Fibroblast of peridontal ligament (primary cell): Measurements from ENCODE around the gene ASB2.

Source experiments
- DNase-seq: peaks from one replicate; pipeline ENCODE4 v3.0.0-alpha.2; 2010; ENCODE audit errors: extremely low read depth

Gene ASB2

GRCh38 chr14:94000267-94000666, 23.9 kb upstream of the ASB2 start:
- DNase-seq: no peak

DNA sequence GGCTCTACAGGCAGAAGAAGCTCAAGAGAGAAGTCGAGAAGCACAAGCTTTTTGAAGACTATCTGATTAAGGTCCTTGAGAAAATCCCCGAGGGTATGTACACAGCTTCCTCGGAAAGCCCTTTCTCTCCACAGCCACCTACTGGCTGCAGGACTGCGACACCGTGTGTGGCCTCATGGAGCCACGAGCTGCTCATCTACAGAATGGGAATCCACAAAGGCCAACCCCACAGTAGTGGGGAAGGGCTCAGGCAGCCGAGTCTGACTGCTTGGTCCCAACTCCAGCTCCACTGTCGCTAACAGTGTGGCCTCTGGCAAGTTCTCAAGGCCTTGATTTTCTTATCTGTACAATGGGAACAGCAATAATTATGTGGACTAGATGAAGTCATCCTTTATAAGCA, 23.2 kb upstream of the ASB2 start:
- no peak for DNase-seq

- DNase-seq: no peak
Observed at GRCh38 chr14:93998871-93999403, 22.6 kb upstream of the ASB2 start.

DNA sequence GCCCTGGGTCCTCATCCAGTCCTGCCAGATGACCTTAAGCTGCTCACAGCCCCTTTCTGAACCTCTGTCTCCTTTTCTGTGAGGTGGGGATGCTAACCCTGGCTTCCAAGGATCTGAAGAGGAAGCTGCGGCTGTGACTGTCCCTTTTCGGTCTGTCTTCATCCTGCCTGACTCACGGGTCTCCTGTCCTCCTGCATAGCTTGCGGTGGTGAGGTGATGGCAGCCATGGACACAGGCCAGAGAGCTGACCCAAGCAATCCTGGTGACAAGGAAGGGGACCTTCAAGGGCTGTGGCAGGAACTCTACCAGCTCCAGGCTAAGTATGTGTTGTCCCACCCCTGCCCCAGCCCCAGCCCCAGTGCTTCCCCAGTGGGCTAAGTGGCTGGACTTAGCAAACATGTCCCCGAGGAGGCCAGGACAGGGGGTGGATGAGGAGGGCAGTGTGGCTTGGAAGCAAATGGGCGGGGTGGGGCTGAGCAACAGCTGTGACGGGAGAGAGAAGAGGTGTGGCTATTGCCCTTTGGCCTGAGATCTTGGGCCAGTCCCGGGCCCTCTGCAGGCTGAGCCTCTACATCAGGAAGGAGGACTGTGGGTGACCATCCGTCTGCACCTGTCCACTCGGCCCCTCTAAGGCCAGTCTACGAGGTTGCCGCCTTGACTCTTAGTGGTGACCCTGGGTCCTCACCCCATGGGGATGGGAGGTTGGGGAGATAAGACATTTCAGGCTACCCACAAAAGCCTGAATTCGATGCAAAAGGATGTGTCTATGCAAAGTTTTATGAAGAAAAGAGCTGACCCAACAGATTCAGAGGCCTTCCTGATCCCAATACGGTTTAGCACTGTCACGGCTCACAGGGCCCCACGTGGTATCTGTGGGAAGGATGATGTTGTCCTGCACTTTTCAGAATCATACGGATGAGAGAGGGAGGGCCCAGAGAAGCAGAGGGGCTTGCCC, 21.8 kb upstream of the ASB2 start:
- DNase-seq: no peak

DNA sequence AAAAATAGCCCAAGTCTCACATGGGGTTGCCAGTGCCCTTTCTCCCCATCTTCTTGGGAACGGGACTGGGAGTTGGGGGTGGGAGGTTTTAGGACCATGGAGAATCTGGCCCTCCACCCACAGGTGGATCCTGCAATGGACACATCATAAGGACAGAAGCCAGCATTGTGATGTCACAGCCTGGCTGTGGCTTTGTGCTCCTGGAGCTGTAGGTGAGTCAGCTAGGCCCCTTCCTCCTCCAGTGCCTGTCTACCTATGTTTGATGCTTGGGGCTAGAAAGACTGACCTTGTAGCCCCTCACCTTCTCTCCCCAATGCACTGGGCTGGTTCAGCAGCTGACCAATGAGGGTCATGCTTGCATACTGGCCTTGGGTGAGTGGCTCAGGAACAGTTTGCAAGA, 20.7 kb upstream of the ASB2 start, which contains the start of gene CCDC197:
CCDC197 (plus strand) TSS at position 220 of the 400 bp plus-strand sequence. CDS start 831 bp downstream, outside the sequence.
- no peak for DNase-seq

DNA sequence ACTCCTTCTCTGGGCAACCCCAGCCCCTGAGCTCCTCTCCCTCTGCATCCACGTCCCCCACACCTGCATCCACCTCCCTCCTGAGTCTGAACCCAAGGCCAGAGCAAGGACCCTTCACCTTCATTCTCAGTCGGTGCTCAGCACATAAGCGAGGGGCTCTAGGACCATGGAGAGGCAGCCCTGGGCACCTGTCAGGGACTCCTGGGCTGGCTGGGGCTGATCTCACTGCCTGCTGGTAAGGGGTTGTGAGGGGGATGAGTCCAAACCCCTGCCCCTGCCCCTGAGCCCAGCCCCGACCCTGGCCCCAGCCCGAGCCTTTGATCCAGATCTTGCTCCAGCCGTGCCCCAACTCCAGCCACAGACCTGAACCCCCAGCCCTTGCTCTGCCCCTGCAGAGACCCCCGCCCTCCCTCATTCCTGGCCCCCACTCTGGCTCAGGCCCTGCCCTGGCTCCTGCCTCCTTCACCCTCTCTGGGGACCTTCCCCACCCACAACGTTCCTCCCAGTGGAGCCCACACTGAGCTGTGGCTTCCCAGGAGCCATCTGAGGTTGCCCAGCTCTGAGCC, 19.8 kb upstream of the ASB2 start:
- no peak for DNase-seq

DNA sequence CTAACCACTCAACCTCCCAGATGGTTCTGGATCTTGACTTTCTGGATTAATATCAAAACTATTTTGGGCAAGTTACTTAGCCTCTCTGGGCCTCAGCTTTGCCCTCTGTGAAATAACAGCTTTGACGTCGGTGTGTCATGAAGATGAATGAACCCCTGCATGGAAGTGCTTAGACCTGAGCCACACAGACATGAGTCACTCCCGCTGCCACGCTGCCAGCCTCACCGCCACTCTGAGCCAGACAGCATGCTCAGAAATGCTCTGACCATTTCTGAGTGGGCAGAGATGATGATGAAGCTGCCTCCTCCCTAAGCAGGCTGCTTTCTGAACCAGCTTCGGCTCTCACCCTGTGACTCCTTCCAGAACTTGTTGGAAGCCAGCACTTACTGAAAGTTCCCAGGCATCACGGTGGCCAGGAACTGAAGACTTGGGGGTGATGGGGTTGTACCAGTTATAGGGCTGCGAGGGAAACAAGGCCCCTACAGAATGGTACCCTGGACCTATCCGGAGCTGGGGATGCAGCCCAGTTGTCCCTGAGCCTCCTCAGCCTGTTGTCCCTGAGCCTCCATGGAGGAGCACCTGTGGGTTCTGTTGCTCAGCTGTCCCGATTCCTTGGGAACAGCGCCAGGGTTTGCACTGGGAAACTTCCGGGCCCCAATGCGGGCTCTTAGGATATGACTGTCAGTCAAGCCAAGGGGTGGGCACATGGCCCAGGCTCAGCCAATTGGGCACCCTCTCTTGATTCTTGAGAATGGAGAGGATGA, 18.7 kb upstream of the ASB2 start:
- peak; percentile 58 for DNase-seq

DNA sequence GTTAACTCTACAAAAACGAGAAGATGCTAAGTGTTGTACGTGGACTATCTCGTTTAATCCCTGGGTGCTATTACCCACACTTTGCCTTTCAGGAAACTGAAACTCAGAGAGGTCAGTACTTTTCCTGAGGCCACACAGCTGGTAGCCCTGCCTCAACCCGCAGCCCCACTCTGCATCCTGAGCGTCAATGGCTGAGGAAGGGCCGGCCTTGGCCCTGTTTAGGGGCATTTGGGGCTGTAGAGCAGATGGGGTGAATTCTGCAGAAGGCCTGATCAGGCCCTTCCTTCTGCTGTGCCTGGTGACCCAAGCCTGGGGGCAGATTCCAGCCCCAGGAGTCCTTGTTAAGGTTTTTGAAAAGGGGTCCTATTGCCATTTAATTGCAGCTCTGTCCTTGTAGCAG, 17.0 kb upstream of the ASB2 start:
- DNase-seq: no peak

DNA sequence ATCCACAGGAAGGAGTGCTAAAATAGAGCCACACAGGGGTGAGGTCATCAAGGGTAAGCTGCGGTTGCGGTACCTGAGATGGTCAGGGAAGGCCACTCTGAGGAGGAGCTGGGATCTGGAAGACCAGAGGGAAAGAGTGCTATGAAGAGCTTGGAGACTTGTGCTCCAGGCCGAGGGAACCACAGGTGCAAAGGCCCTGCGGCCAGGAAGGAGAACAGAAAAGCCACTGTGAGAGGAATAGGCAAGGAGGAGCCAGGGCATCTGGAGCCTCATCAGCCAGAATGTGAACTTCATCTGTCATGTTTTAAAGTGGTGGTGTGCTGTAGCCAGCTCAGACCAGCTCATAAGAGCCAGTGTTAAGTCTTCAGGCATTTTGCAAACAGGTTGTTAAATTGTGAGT, 15.3 kb upstream of the ASB2 start:
- DNase-seq: no peak

- no peak for DNase-seq
Observed at GRCh38 chr14:93991212-93991611, 14.8 kb upstream of the ASB2 start.

DNA sequence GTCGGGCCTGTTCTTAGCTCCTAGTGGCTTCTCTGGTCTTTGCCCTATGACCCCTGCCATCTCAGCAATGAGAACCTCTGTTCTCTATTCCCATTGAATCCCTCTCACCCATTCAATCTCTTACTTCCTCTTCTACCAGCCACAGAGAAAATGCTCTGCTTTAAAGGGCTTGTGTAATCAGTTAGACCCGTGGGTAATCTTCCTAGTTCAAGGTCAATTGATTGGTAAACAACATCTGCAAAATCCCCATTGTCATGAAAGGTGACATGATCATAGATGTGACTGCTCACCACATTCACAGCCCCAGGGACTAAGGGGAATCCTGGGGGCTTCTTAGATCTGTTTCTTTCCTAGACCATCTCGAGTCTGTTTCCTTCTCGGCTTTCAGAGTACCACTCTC, 13.6 kb upstream of the ASB2 start:
- no peak for DNase-seq

GRCh38 chr14:93987815-93988476, 11.6 kb upstream of the ASB2 start:
- DNase-seq: no peak

GRCh38 chr14:93987376-93987775, 11.0 kb upstream of the ASB2 start:
- no peak for DNase-seq

GRCh38 chr14:93986955-93987354, 10.6 kb upstream of the ASB2 start:
- no peak for DNase-seq

DNA sequence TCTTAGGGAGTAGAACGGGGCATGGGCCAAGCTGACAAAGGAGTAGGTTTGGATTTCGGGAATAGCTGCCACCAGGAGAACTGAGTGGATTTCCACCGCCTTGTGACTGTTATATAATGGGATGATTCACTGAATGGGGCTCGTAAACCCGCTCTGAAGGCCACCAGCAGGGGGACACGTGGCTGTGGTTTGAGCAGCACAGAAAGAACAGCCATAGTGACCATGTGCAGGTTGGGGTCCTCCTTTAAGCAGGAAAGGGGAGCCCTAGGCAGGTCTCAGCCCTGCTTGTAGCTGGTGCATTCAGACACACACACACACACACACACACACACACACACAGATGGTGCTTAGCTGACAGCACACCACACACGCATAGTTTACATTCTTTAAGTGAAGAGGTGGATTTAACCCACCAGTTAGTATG, 8.6 kb upstream of the ASB2 start:
- DNase-seq: peak; percentile 77

GRCh38 chr14:93984070-93984469, 7.7 kb upstream of the ASB2 start:
- peak; percentile 40 for DNase-seq

GRCh38 chr14:93982230-93983007, 6.0 kb upstream of the ASB2 start:
- DNase-seq: no peak

- DNase-seq: no peak
Observed at GRCh38 chr14:93981316-93982229, 5.2 kb upstream of the ASB2 start.

- DNase-seq: peak; percentile 73
Observed at GRCh38 chr14:93980456-93981201, 4.3 kb upstream of the ASB2 start.
